ENCODE results near the gene CBX4.

GRCh38 chr17:79836972-79837887 is 2.0 kb downstream of the CBX4 start:
- TF ChIP-seq POLR2A (IDR thresholded peaks at IDR 0.05; ENCODE audit: low read depth, low read length) (no peak), TAF1 (IDR thresholded peaks at IDR 0.05; ENCODE audit: low read depth, low read length) (no peak), POLR2AphosphoS5 (IDR thresholded peaks at IDR 0.05; ENCODE audit: low read depth, low read length) (no peak), PAX5 (IDR thresholded peaks at IDR 0.05; ENCODE audit: insufficient read depth, low read length, severe bottlenecking) (no peak), POU2F2 (IDR thresholded peaks at IDR 0.05; ENCODE audit: low read depth, low read length) (no peak), SPI1 (IDR thresholded peaks at IDR 0.05; ENCODE audit: low read depth, low read length) (no peak)

Measured in GM12891 (cell line).